GM10248 (cell line): ENCODE measurements around the gene ATRNL1.
"Not testable (repeated sequence)": the region's sequence is repeated elsewhere in the genome, so short reads cannot be mapped to it uniquely, and the experiment has no call there.

Experiments
- CTCF ChIA-PET: fragments of 300-600 bp; sonication (Branson Sonifier 250); formaldehyde crosslinking; extraction: SDS; loops from one replicate; lab custom pipeline; 2021; ENCODE audit warnings: antibody characterized with exemption; lab: Yijun Ruan, JAX
- POLR2A ChIA-PET: fragments of 350-650 bp; sonication (Branson Sonifier 250); formaldehyde crosslinking; extraction: SDS; loops from one replicate; lab custom pipeline; 2020; ENCODE audit warnings: antibody characterized with exemption; lab: Yijun Ruan, JAX
- DNase-seq: peaks from one replicate; pipeline ENCODE4 v3.0.0; 2012; ENCODE audit errors: extremely low spot score
- TF ChIP-seq, protein P1 (sequence below): IDR thresholded peaks from 2 replicates; pipeline ENCODE4 v1.5.1; 2012; ENCODE audit warnings: mild to moderate bottlenecking, low read depth; ENCODE audit errors: extremely low read depth, missing control alignments, control extremely low read depth

Gene ATRNL1

DNA sequence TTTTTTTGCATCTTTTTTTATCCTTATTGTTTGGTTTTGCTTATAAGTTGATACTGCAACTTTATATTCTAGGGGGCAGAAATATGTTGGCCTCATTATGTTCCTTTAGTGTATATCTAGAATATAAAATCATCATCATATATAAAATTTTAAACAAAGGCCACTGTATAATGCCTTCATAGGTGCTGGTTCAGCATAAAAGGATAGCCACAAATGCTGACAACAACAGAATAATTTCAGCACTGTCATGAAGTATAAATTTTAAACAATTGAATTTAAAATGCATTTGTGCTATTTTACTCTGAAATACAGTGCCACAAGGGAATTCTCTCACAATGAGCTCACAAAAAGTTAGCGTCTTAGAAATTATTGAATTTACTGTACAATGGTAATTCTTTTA lies 285.9 kb downstream of the ATRNL1 start:
- ChIA-PET POLR2A (no interaction called here), CTCF (no interaction called here)
- TF ChIP-seq, protein P1, sequence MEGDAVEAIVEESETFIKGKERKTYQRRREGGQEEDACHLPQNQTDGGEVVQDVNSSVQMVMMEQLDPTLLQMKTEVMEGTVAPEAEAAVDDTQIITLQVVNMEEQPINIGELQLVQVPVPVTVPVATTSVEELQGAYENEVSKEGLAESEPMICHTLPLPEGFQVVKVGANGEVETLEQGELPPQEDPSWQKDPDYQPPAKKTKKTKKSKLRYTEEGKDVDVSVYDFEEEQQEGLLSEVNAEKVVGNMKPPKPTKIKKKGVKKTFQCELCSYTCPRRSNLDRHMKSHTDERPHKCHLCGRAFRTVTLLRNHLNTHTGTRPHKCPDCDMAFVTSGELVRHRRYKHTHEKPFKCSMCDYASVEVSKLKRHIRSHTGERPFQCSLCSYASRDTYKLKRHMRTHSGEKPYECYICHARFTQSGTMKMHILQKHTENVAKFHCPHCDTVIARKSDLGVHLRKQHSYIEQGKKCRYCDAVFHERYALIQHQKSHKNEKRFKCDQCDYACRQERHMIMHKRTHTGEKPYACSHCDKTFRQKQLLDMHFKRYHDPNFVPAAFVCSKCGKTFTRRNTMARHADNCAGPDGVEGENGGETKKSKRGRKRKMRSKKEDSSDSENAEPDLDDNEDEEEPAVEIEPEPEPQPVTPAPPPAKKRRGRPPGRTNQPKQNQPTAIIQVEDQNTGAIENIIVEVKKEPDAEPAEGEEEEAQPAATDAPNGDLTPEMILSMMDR = no peak
- no peak for DNase-seq

DNA sequence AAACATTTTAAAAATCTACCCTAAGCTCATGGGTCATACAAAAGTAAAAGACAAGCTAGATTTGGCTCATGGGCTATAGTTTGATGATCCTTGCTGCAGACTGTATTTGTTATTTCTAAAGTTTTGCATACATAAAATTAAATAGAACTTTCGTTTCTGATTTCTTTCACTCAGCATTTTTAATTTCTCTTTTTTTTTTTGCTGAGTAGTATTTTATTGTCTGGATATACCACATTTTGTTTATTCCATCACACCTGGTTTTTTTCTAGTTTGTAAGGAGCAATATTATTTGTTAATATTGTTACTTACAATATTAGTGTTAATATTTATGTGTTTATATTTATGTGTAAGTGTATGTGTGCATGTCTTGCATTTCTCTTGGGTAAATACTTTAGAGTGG lies 291.5 kb downstream of the ATRNL1 start:
- TF ChIP-seq, protein P1 = no peak
- CTCF ChIA-PET = interaction anchor here (0.8 kb wide), 1 partner anchor 37 kb away, joined by 3 read pairs; no protein-coding TSS in a partner anchor
- POLR2A ChIA-PET = no interaction called here
- DNase-seq = no peak

DNA sequence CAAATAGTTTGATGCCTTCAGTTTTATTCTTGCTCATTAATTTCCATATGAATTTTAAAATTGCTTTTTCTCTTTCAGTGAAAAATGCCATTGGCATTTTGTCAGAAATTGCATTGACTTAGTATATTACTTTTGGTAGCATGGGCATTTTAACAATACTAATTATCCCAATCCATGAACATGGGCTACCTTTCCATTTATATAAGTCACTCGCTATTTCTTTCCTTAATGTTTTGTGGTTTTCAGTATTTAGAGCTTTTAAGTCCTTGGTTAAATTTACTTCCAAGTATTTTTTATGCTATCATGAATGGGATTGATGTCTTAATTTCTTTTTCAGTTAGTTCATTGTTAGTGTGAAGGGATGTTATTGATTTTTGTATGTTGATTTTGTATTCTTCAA lies 297.4 kb downstream of the ATRNL1 start:
- POLR2A ChIA-PET = no interaction called here
- CTCF ChIA-PET = no interaction called here
- TF ChIP-seq, protein P1 = no peak
- no peak for DNase-seq

DNA sequence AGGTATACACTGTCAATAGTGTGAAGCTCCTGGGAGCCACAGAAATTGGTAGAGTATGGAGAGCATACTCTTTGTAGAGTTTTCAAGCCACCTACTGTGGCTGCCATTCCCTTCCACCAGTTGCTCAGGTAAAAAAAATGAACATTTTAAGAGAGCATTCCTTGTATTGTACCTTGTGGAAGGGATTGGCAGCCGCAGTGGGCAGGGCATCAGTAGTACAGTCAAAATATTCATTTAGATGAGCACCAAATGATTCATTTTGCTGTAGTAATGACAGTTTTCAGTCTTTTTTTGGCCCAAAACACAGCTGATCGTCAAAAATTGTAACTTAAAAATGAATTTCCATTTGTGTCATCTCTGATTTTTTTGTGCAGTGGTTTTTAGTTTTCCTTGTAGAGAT lies 304.9 kb downstream of the ATRNL1 start:
- POLR2A ChIA-PET = no interaction called here
- no peak for DNase-seq
- TF ChIP-seq, protein P1 = no peak
- CTCF ChIA-PET = no interaction called here

DNA sequence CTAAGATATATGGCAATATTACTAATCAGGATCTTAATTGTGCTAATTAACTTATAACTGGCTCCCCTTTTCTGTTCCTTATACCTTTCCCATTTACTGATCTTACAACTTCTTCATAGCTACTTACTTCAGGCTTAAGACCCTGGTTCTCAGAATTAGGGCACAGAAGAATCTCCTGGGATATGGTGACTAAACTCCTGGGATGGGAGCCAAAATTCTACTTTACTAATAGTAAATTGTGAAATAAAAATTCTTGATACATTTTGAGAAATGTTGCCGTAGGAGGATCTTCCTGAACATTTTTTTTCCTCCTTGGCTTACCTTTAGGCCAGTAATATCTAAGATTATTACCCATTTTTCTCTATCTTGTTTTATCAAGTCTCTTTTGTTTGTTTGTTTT lies 309.5 kb downstream of the ATRNL1 start:
- TF ChIP-seq, protein P1 = no peak
- no peak for DNase-seq
- ChIA-PET POLR2A (no interaction called here), CTCF (no interaction called here)

DNA sequence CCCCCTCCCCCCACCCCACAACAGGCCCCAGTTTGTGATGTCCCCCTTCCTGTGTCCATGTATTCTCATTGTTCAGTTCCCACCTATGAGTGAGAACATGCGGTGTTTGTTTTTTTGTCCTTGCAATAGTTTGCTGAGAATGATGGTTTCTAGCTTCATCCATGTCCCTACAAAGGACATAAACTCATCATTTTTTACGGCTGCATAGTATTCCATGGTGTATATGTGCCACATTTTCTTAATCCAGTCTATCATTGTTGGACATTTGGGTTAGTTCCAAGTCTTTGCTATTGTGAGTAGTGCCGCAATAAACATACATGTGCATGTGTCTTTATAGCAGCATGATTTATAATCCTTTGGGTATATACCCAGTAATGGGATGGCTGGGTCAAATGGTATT lies 312.7 kb downstream of the ATRNL1 start:
- DNase-seq, POLR2A ChIA-PET: not testable (repeated sequence)
- CTCF ChIA-PET = interaction anchor here (1.6 kb wide), 1 partner anchor 10 kb away, joined by 4 read pairs; no protein-coding TSS in a partner anchor

DNA sequence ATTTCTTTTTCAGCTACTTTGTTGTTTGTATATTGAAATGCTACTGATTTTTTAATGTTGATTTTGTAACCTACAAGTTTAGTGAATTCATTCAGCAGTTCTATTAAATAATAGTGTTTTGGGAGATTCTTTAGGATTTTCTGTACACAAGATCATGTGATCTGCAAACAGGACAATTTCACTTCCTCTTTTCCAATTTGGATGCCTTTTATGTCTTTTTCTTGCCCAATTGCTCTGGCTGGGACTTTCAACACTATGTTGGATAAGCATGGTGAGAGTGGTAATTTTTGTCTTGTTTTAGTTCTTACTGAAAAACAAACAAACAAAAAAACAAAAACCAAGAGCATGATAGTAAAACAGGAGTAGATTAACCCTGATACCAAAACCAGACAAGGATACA lies 316.2 kb downstream of the ATRNL1 start:
- CTCF ChIA-PET = interaction anchor here (0.9 kb wide), 1 partner anchor 305 kb away, joined by 3 read pairs; no protein-coding TSS in a partner anchor
- POLR2A ChIA-PET = no interaction called here
- TF ChIP-seq, protein P1 = no peak
- DNase-seq = no peak
